ENCODE data around the gene C12orf60.

Gene C12orf60

GRCh38 chr12:14840616-14841015 is 37.1 kb downstream of the C12orf60 start:
- no peak for DNase-seq

GRCh38 chr12:14841761-14842160 is 38.3 kb downstream of the C12orf60 start:
- DNase-seq: no peak

GRCh38 chr12:14842315-14842714 is 38.8 kb downstream of the C12orf60 start:
- no peak for DNase-seq

GRCh38 chr12:14843425-14843887 is 40.0 kb downstream of the C12orf60 start, which contains the start of gene ART4:
TSS of gene ART4 (minus strand) at chr12:14843526. CDS start at chr12:14843113, 413 bp downstream.
- DNase-seq: no peak

GRCh38 chr12:14844401-14844800 is 40.9 kb downstream of the C12orf60 start:
- DNase-seq: no peak

GRCh38 chr12:14845350-14845750 is 41.9 kb downstream of the C12orf60 start:
- peak; percentile 24 for DNase-seq

- DNase-seq: no peak
Measured at GRCh38 chr12:14846042-14846587, 42.6 kb downstream of the C12orf60 start.

- DNase-seq: no peak
Measured at GRCh38 chr12:14846876-14847580, 43.6 kb downstream of the C12orf60 start.

- DNase-seq: no peak
Measured at GRCh38 chr12:14849661-14850060, 46.2 kb downstream of the C12orf60 start.

- no peak for DNase-seq
Measured at GRCh38 chr12:14850929-14851663, 47.6 kb downstream of the C12orf60 start.

- DNase-seq: no peak
Measured at GRCh38 chr12:14852880-14853279, 49.4 kb downstream of the C12orf60 start.

- peak; percentile 52 for DNase-seq
Measured at GRCh38 chr12:14853961-14854360, 50.5 kb downstream of the C12orf60 start.

- DNase-seq: no peak
Measured at GRCh38 chr12:14854586-14855183, 51.2 kb downstream of the C12orf60 start.

- no peak for DNase-seq
Measured at GRCh38 chr12:14858513-14858912, 55.0 kb downstream of the C12orf60 start.

GRCh38 chr12:14860490-14860889 is 57.0 kb downstream of the C12orf60 start:
- DNase-seq: no peak

GRCh38 chr12:14868916-14869506 is 65.5 kb downstream of the C12orf60 start:
- DNase-seq: no peak

GRCh38 chr12:14871247-14871646 is 67.8 kb downstream of the C12orf60 start:
- DNase-seq: no peak

GRCh38 chr12:14871886-14872285 is 68.4 kb downstream of the C12orf60 start:
- DNase-seq: no peak

GRCh38 chr12:14873440-14874185 is 70.1 kb downstream of the C12orf60 start:
- no peak for DNase-seq
